ENCODE results near the gene ZNRF3. TPM values are rescaled to one million over a fixed set of nuclear protein-coding genes. Genes with fewer than 3 reads are reported as not detected.

ZNRF3 gene
- total RNA-seq, 6 donors from 2014 or later: 11.4 to 16.9 (median 14.4) TPM

- Histone ChIP-seq H3K4me1 (no peaks in the 10 kb centered on the region), H3K36me3 (no peaks in the 10 kb centered on the region), H3K4me3 (no peak overlapping the region), H3K27ac (no peak overlapping the region), H3K9me3 (no peaks in the 10 kb centered on the region), H3K27me3 (no peaks in the 10 kb centered on the region)
- no peak for ATAC-seq (ENCODE audit: low FRiP score in 2 of 2)
- TF ChIP-seq POLR2A (IDR thresholded peaks at IDR 0.05): no peak
- TF ChIP-seq EP300 (IDR thresholded peaks at IDR 0.05): no peak
- no peak for TF ChIP-seq POLR2AphosphoS5 (IDR thresholded peaks at IDR 0.05)
- TF ChIP-seq CTCF (IDR thresholded peaks at IDR 0.05): no peak
- WGBS, 2 donors: 87 to 94% methylated on average over 3 of the region's 3 CpGs
- DNase-seq: no peak
These were observed 173.1 kb downstream of the ZNRF3 start for GRCh38 chr22:29056472-29056871.

GRCh38 chr22:29060251-29060869 lies 177.0 kb downstream of the ZNRF3 start:
- H3K27ac ChIP-seq: no peak overlapping the region
- 78% methylated on average over 12 of the region's 12 CpGs for WGBS, 2 donors
- TF ChIP-seq EP300 (IDR thresholded peaks at IDR 0.05) (no peak), CTCF (IDR thresholded peaks at IDR 0.05) (no peak), POLR2AphosphoS5 (IDR thresholded peaks at IDR 0.05) (no peak), POLR2A (IDR thresholded peaks at IDR 0.05) (no peak)
- no peak overlapping the region for H3K4me3 ChIP-seq
- no peaks in the 10 kb centered on the region for H3K27me3 ChIP-seq
- no peaks in the 10 kb centered on the region for H3K36me3 ChIP-seq
- no peaks in the 10 kb centered on the region for H3K4me1 ChIP-seq
- ATAC-seq (ENCODE audit: low FRiP score in 2 of 2): no peak
- no peaks in the 10 kb centered on the region for H3K9me3 ChIP-seq
- DNase-seq: no peak

- no peak for TF ChIP-seq CTCF (IDR thresholded peaks at IDR 0.05)
- no peak for TF ChIP-seq POLR2A (IDR thresholded peaks at IDR 0.05)
- TF ChIP-seq EP300 (IDR thresholded peaks at IDR 0.05): no peak
- no peak for TF ChIP-seq POLR2AphosphoS5 (IDR thresholded peaks at IDR 0.05)
- Histone ChIP-seq H3K27me3 (no peaks in the 10 kb centered on the region), H3K36me3 (no peaks in the 10 kb centered on the region), H3K4me1 (no peaks in the 10 kb centered on the region), H3K9me3 (no peaks in the 10 kb centered on the region), H3K27ac (no peak overlapping the region), H3K4me3 (no peak overlapping the region)
- DNase-seq (no peak), ATAC-seq (ENCODE audit: low FRiP score in 2 of 2) (no peak)
- WGBS, 2 donors: 55 to 61% methylated on average over 7 of the region's 7 CpGs
These were observed 177.6 kb downstream of the ZNRF3 start for GRCh38 chr22:29060931-29061330.

DNA sequence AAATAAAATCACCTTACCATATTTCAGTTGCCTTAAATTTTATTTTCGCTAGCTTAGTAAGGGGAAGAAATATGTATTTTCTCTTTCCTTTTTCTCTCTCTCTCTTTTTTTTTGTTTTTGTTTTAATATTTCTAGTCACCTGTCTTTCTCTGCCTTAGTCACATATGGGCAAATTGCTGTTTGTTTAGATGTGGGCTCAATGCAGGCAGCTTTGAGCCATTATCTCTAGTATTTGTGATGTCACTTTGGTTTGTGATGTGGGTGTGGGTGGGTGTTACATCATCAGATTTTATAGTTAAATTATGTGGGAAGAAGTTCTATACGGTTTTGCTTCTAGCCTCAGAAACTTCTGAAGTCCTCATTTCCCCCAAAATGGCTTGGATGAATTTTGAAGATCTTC lies 178.4 kb downstream of the ZNRF3 start, which contains the start of gene C22orf31:
TSS of gene C22orf31 (minus strand) at position 59 of the 400 bp plus-strand sequence. CDS start at position 20, 39 bp downstream.
- no peak for DNase-seq
- no peaks in the 10 kb centered on the region for H3K4me1 ChIP-seq
- no peaks in the 10 kb centered on the region for H3K27me3 ChIP-seq
- no peak for TF ChIP-seq EP300 (IDR thresholded peaks at IDR 0.05)
- no peak for TF ChIP-seq CTCF (IDR thresholded peaks at IDR 0.05)
- TF ChIP-seq POLR2AphosphoS5 (IDR thresholded peaks at IDR 0.05): no peak
- TF ChIP-seq POLR2A (IDR thresholded peaks at IDR 0.05): no peak
- WGBS, 2 donors: 62 to 67% methylated on average over 2 of the region's 2 CpGs
- no peak for ATAC-seq (ENCODE audit: low FRiP score in 2 of 2)
- no peak within 1 kb of the TSS for H3K27ac ChIP-seq
- H3K9me3 ChIP-seq: no peaks in the 10 kb centered on the region
- H3K4me3 ChIP-seq: no peak within 1 kb of the TSS
- H3K36me3 ChIP-seq: no peaks in the 10 kb centered on the region

GRCh38 chr22:29062286-29062821 lies 179.0 kb downstream of the ZNRF3 start:
- Histone ChIP-seq H3K4me3 (no peak overlapping the region), H3K4me1 (no peaks in the 10 kb centered on the region), H3K36me3 (no peaks in the 10 kb centered on the region), H3K27me3 (no peaks in the 10 kb centered on the region), H3K27ac (no peak overlapping the region), H3K9me3 (no peaks in the 10 kb centered on the region)
- TF ChIP-seq CTCF (IDR thresholded peaks at IDR 0.05) (no peak), EP300 (IDR thresholded peaks at IDR 0.05) (no peak)
- no peak for DNase-seq
- no peak for ATAC-seq (ENCODE audit: low FRiP score in 2 of 2)
- 59 to 60% methylated on average over 8 of the region's 8 CpGs for WGBS, 2 donors

All from upper lobe of left lung (tissue), 6 donors.